Right cardiac atrium (tissue), 5 donors: ENCODE measurements around the gene SLCO4C1. TPM values are rescaled to one million over a fixed set of nuclear protein-coding genes. Genes with fewer than 3 reads are reported as not detected.

Experiments used
- ATAC-seq, 2 donors: fragments of 200-7000 bp; cut with Tn5 transposase; one replicate each; pipeline versions ENCODE4 v1.8.0 to v1.9.1; 2020; ENCODE audit warnings: moderate library complexity in 2 of 2, mild to moderate bottlenecking in 1 of 2
- DNase-seq, 3 donors: peaks; one replicate each; pipeline ENCODE4 v3.0.0-alpha.2; 2020
- H3K27ac ChIP-seq: one replicate; pipeline ENCODE4 v1.5.1; 2013; ENCODE audit warnings: mild to moderate bottlenecking, low read length, control low read depth, moderate library complexity
- H3K27me3 ChIP-seq: one replicate; pipeline ENCODE4 v1.6.1; 2013; ENCODE audit not compliant: control insufficient read depth, insufficient read depth
- H3K4me1 ChIP-seq: one replicate; pipeline ENCODE4 v1.6.1; 2013; ENCODE audit warnings: low read length; ENCODE audit not compliant: control insufficient read depth, insufficient read depth
- H3K4me3 ChIP-seq: one replicate; pipeline ENCODE4 v1.5.1; 2013; ENCODE audit warnings: low read length, control low read depth
- H3K9me3 ChIP-seq: one replicate; pipeline ENCODE4 v1.6.1; 2013; ENCODE audit warnings: low read length; ENCODE audit not compliant: control insufficient read depth
- WGBS: extraction: QIAGEN DNeasy Blood & Tissue Kit; methylation state at CpG from one replicate; pipeline ENCODE4 v1.1.7; 2013; 5-methylcytosine and 5-hydroxymethylcytosine counted together
- intact Hi-C, 4 donors: fragments of 100-400 bp; cut with DNase I; formaldehyde crosslinking; loops; one replicate each; pipeline versions ENCODE4 v1.11.0 to v1.14.0; 2022 to 2023
- polyA plus RNA-seq: library from polyadenylated mRNA; stranded (reverse); fragments of 200-250 nt; gene quantifications from one replicate; pipeline ENCODE4 v1.2.3, GENCODE V29; 2013
- total RNA-seq, 4 donors: library from RNA; stranded (reverse); fragmentation: NEBNext Ultra II Directional; extraction: Animal tissue kit (Norgen Biotek cat#: 25700); gene quantifications; one replicate each; pipeline ENCODE4 v1.2.1, GENCODE V29; 2021
- donor health status: healthy with polysubstance abuse.
- donor health status: DM: no; HTN: yes; CAD: no.
- donor health status: DM: no; HTN: no; CAD: no.
- donor health status: DM: no; HTN: yes; CAD: no; lungs with severe emphysema.
- donor health status: DM: yes; HTN: yes; CAD: no.

The SLCO4C1 gene
- total and polyA plus RNA-seq, 5 donors = 0.03 to 0.09 (median 0.06) TPM

DNA sequence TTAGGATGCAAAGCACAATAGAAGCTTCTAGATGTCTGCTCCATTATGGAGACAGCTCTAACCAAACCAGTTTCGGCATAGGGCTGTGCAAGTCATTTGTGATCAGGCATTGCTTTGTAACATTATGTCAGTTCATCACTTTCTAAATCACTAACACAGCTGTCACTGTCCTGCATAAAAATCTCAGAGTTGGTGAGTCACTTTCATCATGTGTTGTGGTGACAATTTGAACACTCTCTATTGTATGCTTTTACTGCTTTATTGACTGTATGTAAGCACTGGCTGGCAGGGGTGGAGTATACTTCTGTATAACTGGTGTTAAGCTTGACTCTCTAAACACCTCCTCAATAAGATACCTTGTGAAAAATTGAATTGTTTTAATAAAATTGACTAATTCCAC is 77.9 kb downstream of the SLCO4C1 start:
- H3K9me3 ChIP-seq = no peaks in the 10 kb centered on the region
- H3K27me3 ChIP-seq = no peaks in the 10 kb centered on the region
- intact Hi-C loops = no loop called here
- ATAC-seq = no peak
- WGBS = 87% methylated on average over 1 of the region's 1 CpG
- no peak overlapping the region for H3K4me3 ChIP-seq
- no peak for DNase-seq
- H3K27ac ChIP-seq = no peak overlapping the region
- no peaks in the 10 kb centered on the region for H3K4me1 ChIP-seq

DNA sequence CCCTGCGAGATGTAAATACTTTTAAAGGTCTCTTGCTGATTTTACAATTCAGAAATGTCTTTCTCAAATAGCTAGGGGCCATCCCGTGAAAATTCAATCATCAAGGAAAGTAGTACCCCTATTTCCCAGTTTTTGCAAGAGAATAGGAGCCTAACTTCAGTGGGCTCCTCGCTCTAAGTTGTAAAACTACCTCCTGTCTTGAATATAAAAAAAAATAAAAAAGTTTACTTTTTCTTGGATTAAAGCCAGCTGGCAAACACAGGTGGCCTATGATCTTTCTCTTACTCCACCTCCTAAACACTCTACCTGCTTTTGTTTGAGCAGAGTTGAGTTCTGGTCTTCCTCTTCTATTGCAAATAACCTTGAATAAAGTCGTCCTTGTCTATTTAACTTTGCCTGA is 79.4 kb downstream of the SLCO4C1 start:
- H3K27me3 ChIP-seq = no peaks in the 10 kb centered on the region
- H3K9me3 ChIP-seq = no peaks in the 10 kb centered on the region
- WGBS = 37% methylated on average over 4 of the region's 4 CpGs
- DNase-seq = no peak
- H3K4me1 ChIP-seq = no peaks in the 10 kb centered on the region
- no peak overlapping the region for H3K4me3 ChIP-seq
- ATAC-seq = no peak
- intact Hi-C loops = no loop called here
- no peak overlapping the region for H3K27ac ChIP-seq

DNA sequence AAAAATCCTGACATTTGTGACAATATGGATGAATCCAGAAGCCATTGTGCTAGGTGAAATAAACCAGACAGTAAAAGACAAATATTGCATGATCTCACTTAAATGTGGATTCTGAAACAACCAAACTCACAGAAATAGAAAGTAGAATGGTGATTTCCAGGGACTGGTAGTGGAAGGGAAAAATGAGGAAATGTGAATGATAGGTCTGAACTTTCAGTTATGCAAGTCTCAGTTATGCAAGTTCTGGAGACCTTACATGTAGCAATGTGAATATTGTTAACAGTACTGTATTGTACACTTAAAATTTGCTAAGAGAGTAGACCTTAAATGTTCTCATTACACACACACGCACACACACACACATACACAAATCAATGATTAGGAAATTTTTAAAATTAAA is 84.9 kb downstream of the SLCO4C1 start:
- WGBS = 83% methylated on average over 1 of the region's 1 CpG
- no peaks in the 10 kb centered on the region for H3K27me3 ChIP-seq

GRCh38 chr5:102200861-102201260 is 95.2 kb downstream of the SLCO4C1 start:
- no peaks in the 10 kb centered on the region for H3K9me3 ChIP-seq
- H3K27me3 ChIP-seq = no peaks in the 10 kb centered on the region
- H3K4me1 ChIP-seq = no peaks in the 10 kb centered on the region
- ATAC-seq = no peak
- WGBS = 25% methylated on average over 3 of the region's 3 CpGs
- no peak overlapping the region for H3K27ac ChIP-seq
- H3K4me3 ChIP-seq = no peak overlapping the region
- no peak for DNase-seq
- intact Hi-C loops = no loop called here

More for the DNA sequence above, 84.9 kb downstream of the SLCO4C1 start:
- Histone ChIP-seq H3K27ac (no peak overlapping the region), H3K9me3 (no peaks in the 10 kb centered on the region), H3K4me3 (no peak overlapping the region), H3K4me1 (no peaks in the 10 kb centered on the region)
- DNase-seq = no peak
- intact Hi-C loops = no loop called here
- ATAC-seq = no peak

DNA sequence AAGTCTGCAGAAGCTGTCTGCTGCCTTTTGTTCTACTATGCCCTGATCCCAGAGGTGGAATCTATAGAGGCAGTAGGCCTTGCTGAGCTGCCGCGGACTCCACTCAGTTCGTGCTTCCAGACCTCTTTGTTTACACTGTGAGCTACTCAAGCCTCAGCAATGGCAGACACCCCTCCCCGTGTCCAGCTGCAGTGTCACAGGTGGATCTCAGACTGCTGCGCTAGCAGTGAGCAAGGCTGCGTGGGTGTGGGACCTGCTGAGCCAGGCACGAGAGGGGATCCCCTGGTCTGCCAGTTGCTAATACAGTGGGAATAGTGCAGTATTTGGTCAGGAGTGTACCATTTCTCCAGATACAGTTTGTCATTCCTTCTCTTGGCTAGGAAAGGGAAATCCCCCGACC is 99.6 kb downstream of the SLCO4C1 start:
- no peaks in the 10 kb centered on the region for H3K9me3 ChIP-seq
- no peaks in the 10 kb centered on the region for H3K4me1 ChIP-seq
- ATAC-seq (no peak), DNase-seq (no peak)
- no peak overlapping the region for H3K4me3 ChIP-seq
- intact Hi-C loops = no loop called here
- WGBS = 83% methylated on average over 8 of the region's 8 CpGs
- no peaks in the 10 kb centered on the region for H3K27me3 ChIP-seq
- no peak overlapping the region for H3K27ac ChIP-seq

Other genes with a start within 250 kb of the SLCO4C1 start
- gene SLCO6A1, start 202.7 kb upstream of the SLCO4C1 start, total RNA-seq = not detected
- gene SLCO6A1, start 202.7 kb upstream of the SLCO4C1 start, polyA plus RNA-seq = not detected